SH-SY5Y (cell line): ENCODE measurements around the gene MLIP.

Experiments used
- GATA2 ChIP-seq: IDR thresholded peaks from 2 replicates; pipeline ENCODE4 v1.6.1; 2011; ENCODE audit warnings: mild to moderate bottlenecking, low read depth, low read length
- GATA3 ChIP-seq: IDR thresholded peaks from 2 replicates; pipeline ENCODE4 v1.6.1; 2011; ENCODE audit warnings: low read depth, mild to moderate bottlenecking, low read length, moderate library complexity

DNA sequence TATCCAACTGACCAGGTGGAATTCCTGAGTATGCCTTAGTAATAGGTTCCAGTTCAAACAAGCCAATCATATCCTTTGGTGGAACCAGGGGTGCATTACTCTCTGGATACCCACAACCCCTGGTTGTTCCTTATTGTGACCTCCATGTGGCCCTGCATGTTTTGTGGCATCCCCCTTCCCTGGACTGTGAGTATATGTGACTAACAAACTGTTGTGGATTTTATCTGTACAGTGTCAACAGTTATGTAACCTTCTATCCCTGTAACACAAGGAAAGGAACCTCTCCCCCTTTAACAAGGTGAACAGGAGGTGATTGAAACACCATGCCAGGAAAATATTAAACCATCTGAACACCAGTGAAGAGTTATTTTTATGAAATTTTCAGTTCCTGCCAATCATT, 46.2 kb downstream of the MLIP start:
- no peak for TF ChIP-seq GATA2
- no peak for TF ChIP-seq GATA3
